Type B pancreatic cell (in vitro differentiated cells): Measurements from ENCODE around the gene CRTC1. TPM values are rescaled to one million over a fixed set of nuclear protein-coding genes. Genes with fewer than 3 reads are reported as not detected.

Source experiments
- DNase-seq: peaks from one replicate; pipeline ENCODE4 v3.0.0; 2021; ENCODE audit warnings: mixed read lengths; ENCODE audit not compliant: unreplicated experiment; ENCODE audit errors: extremely low spot score
- H3K27ac Mint-ChIP-seq: 2 replicates; pipeline ENCODE4 v1.8.0; 2021; ENCODE audit warnings: mild to moderate bottlenecking, mixed read lengths
- H3K27me3 Mint-ChIP-seq: 2 replicates; pipeline ENCODE4 v1.8.0; 2021; ENCODE audit warnings: mixed read lengths
- H3K36me3 Mint-ChIP-seq: 2 replicates; pipeline ENCODE4 v1.8.0; 2021; ENCODE audit warnings: mixed read lengths
- H3K4me1 Mint-ChIP-seq: one replicate; pipeline ENCODE4 v1.8.0; 2021; ENCODE audit warnings: mixed read lengths; ENCODE audit not compliant: unreplicated experiment
- H3K4me3 Mint-ChIP-seq: 2 replicates; pipeline ENCODE4 v1.8.0; 2021; ENCODE audit warnings: mild to moderate bottlenecking, mixed read lengths
- H3K9me3 Mint-ChIP-seq: 2 replicates; pipeline ENCODE4 v1.8.0; 2021; ENCODE audit warnings: mixed read lengths
- total RNA-seq: library from RNA; stranded (reverse); gene quantifications from 2 replicates; pipeline ENCODE4 v1.2.1, GENCODE V29; 2021; ENCODE audit warnings: low replicate concordance
- TF ChIP-seq, protein P1 (sequence below): fragments of 200-600 bp; sonication (generic); conservative IDR thresholded peaks from 2 replicates; pipeline ENCODE4 v1.5.0; 2021; ENCODE audit warnings: antibody characterized with exemption, mild to moderate bottlenecking

The CRTC1 gene
- total RNA-seq, 1 donor from 2014 or later, result 20.2 TPM

DNA sequence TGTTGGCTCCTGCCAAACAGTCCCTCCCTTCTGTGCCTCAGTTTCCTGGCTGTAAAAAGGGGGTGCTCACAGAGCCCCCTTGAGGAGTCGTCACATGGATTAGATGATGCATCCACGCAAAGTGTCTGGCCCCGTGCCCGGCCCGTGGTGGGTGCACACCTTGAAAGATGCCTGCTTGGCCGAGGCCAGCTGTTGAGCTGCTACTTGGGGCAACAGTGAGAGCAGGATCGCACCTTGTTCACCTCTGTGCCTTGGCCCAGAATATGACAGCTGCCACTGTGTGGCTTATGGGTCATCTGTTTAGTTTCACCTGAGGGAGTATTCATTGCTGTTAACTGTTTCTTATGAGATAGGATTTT, 17.7 kb downstream of the CRTC1 start:
- H3K4me3 Mint-ChIP-seq, result peak overlapping the region; percentile 69
- DNase-seq, result no peak

DNA sequence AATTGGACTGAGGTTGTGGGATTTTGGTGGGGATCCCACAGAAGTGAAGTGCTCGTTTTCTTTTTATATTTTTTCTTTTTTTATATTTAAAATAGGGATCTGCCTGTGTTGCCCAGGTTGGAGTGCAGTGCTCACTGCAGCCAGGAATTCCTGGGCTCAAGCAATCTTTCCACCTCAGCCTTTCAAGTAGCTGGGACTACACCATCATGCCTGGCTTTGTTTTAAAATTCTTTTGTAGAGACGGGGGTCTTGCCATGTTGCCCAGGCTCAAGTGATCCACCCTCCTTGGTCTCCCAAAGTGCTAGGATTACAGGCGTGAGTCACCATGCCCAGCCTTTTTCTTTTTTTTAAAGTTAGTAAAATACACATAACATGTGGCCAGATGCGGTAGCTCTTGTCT, 20.6 kb downstream of the CRTC1 start:
- H3K4me1 Mint-ChIP-seq, result peaks cover 11% of the 10 kb centered on the region
- DNase-seq, result no peak
- no peaks in the 10 kb centered on the region for H3K36me3 Mint-ChIP-seq
- TF ChIP-seq, protein P1, sequence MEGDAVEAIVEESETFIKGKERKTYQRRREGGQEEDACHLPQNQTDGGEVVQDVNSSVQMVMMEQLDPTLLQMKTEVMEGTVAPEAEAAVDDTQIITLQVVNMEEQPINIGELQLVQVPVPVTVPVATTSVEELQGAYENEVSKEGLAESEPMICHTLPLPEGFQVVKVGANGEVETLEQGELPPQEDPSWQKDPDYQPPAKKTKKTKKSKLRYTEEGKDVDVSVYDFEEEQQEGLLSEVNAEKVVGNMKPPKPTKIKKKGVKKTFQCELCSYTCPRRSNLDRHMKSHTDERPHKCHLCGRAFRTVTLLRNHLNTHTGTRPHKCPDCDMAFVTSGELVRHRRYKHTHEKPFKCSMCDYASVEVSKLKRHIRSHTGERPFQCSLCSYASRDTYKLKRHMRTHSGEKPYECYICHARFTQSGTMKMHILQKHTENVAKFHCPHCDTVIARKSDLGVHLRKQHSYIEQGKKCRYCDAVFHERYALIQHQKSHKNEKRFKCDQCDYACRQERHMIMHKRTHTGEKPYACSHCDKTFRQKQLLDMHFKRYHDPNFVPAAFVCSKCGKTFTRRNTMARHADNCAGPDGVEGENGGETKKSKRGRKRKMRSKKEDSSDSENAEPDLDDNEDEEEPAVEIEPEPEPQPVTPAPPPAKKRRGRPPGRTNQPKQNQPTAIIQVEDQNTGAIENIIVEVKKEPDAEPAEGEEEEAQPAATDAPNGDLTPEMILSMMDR, result no peak
- H3K9me3 Mint-ChIP-seq, result no peaks in the 10 kb centered on the region
- no peak overlapping the region for H3K4me3 Mint-ChIP-seq
- H3K27me3 Mint-ChIP-seq, result peaks cover 4% of the 10 kb centered on the region
- H3K27ac Mint-ChIP-seq, result no peak overlapping the region

More for the DNA sequence above, 17.7 kb downstream of the CRTC1 start:
- Mint-ChIP-seq H3K27ac (no peak overlapping the region), H3K27me3 (peaks cover 4% of the 10 kb centered on the region), H3K4me1 (peaks cover 11% of the 10 kb centered on the region), H3K9me3 (no peaks in the 10 kb centered on the region), H3K36me3 (no peaks in the 10 kb centered on the region)
- TF ChIP-seq, protein P1, result no peak

DNA sequence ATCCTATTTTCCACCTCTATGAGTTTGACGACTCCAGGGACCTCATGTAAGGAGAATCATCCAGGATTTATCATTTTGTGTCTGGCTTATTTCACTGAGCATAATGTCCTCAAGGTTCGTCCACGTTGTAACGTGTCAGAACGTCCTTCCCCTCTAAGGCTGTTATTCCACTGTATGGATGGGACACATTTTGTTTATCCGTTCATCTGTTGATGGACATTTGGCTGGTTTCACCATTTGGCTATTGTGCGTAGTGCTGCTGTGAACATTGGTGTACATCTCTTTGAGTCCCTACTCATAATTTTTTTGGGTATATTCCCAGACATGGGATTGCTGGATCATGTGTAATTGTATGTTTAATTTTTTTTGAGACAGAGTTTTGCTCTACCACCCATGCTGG, 21.5 kb downstream of the CRTC1 start:
- no peaks in the 10 kb centered on the region for H3K27me3 Mint-ChIP-seq
- TF ChIP-seq, protein P1, result no peak
- no peak for DNase-seq

DNA sequence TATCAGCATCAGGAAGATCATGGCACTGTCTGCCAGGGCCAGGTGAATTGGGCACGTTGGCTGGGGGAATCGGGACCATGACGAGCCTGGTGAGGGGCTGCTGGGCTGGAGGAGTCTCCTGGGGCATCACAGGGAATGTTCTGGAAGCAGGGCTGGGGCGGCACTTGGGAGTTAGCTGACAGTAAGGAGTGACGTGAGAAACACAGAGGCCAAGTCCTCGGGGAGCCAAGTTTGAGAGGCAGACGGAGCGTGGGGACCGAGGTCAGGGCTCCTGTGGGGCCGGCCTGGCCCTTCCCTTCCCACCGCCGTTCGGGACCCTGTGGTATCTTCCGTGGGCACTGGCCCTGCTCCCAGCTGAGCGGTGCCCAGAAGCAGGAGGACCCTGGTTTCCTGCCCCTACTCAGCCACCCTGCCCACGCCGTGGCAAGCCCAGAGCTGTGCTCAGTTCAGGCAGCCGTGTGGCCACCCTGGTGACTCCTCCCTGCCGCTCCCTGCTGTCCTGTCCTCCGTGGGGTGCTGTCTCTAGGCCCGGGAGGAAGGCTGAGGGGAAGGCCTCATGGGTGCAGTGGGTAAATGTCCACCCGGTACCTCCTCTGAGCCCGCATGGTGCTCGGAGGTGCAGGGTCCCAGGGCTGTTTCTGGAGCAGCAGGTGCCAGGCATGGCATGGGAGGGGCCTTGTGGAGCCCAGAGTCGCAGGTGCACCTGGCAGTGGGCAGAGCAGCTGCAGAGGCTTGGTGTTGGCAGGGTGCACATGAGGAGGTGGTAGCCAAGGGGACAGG, 25.2 kb downstream of the CRTC1 start:
- no peak overlapping the region for H3K27ac Mint-ChIP-seq
- DNase-seq, result no peak
- no peak overlapping the region for H3K4me3 Mint-ChIP-seq
- H3K27me3 Mint-ChIP-seq, result no peaks in the 10 kb centered on the region
- H3K9me3 Mint-ChIP-seq, result no peaks in the 10 kb centered on the region
- no peaks in the 10 kb centered on the region for H3K36me3 Mint-ChIP-seq
- H3K4me1 Mint-ChIP-seq, result peaks cover 5% of the 10 kb centered on the region
- TF ChIP-seq, protein P1, result no peak

More for the DNA sequence above, 21.5 kb downstream of the CRTC1 start:
- Mint-ChIP-seq H3K9me3 (no peaks in the 10 kb centered on the region), H3K36me3 (no peaks in the 10 kb centered on the region), H3K4me3 (no peak overlapping the region), H3K27ac (no peak overlapping the region), H3K4me1 (peaks cover 6% of the 10 kb centered on the region)

DNA sequence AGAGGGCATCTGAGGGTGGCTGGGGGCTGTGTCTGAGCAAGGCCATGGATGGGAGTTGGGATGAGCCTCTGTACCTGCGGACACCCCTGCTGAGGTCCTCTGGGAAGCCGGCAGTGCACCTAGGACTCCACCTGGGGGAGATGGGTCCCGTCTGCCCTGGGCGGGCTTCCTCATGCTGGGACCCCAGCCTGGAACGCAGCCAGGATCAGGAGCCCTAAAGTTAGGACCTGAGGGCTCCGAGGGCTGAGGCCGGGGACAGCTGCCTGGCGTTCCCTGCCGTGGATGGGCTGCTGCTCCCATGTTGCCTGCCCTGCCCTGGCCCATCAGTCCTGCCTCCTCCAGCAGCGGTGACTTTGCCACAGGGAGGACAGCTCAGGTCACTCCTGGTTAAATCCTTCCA, 26.1 kb downstream of the CRTC1 start:
- H3K36me3 Mint-ChIP-seq, result no peaks in the 10 kb centered on the region
- H3K9me3 Mint-ChIP-seq, result no peaks in the 10 kb centered on the region
- no peak overlapping the region for H3K27ac Mint-ChIP-seq
- no peak overlapping the region for H3K4me3 Mint-ChIP-seq
- no peaks in the 10 kb centered on the region for H3K27me3 Mint-ChIP-seq
- H3K4me1 Mint-ChIP-seq, result peaks cover 5% of the 10 kb centered on the region
- no peak for DNase-seq
- TF ChIP-seq, protein P1, result no peak
